MM.1S (cell line): Measurements from ENCODE around the gene MCOLN2.
A peak's percentile ranks its signal among the peaks of the same experiment; 100 is the strongest.
"Not testable (repeated sequence)": the region's sequence is repeated elsewhere in the genome, so short reads cannot be mapped to it uniquely, and the experiment has no call there.

ENCODE experiments used
- DNase-seq: peaks from one replicate; pipeline ENCODE4 v3.0.0-alpha.2; 2015
- H2AFZ ChIP-seq: fragments of 300-600 bp; sonication (generic); 2 replicates; pipeline ENCODE4 v1.6.0; 2016; ENCODE audit warnings: antibody characterized with exemption, low read length
- H3F3A ChIP-seq: fragments of 300-600 bp; sonication (generic); 2 replicates; pipeline ENCODE4 v1.6.1; 2016; ENCODE audit warnings: mild to moderate bottlenecking, antibody characterized with exemption, low read length, moderate library complexity, mixed read lengths; ENCODE audit not compliant: insufficient read depth
- H3K27ac ChIP-seq: fragments of 300-600 bp; sonication (generic); 2 replicates; pipeline ENCODE4 v1.5.1; 2016; ENCODE audit warnings: mild to moderate bottlenecking, low read length
- H3K27me3 ChIP-seq: fragments of 300-600 bp; sonication (generic); replicated peaks from 2 replicates; pipeline ENCODE4 v1.6.0; 2016; ENCODE audit warnings: low read length; ENCODE audit not compliant: insufficient read depth
- H3K36me3 ChIP-seq: fragments of 300-600 bp; sonication (generic); replicated peaks from 2 replicates; pipeline ENCODE4 v1.6.1; 2016; ENCODE audit warnings: mild to moderate bottlenecking, low read length, mixed read lengths; ENCODE audit not compliant: insufficient read depth
- H3K4me1 ChIP-seq: fragments of 300-600 bp; sonication (generic); 2 replicates; pipeline ENCODE4 v1.6.1; 2016; ENCODE audit warnings: low read length, mixed read lengths
- H3K4me2 ChIP-seq: fragments of 300-600 bp; sonication (generic); 2 replicates; pipeline ENCODE4 v1.6.0; 2016; ENCODE audit warnings: low read depth, low read length
- H3K4me3 ChIP-seq: fragments of 300-600 bp; sonication (generic); 2 replicates; pipeline ENCODE4 v1.5.1; 2016; ENCODE audit warnings: low read length, mixed read lengths
- H3K79me2 ChIP-seq: fragments of 300-600 bp; sonication (generic); 2 replicates; pipeline ENCODE4 v1.6.1; 2016; ENCODE audit warnings: mixed run types, low read length, mixed read lengths
- H3K9ac ChIP-seq: fragments of 300-600 bp; sonication (generic); 2 replicates; pipeline ENCODE4 v1.6.1; 2016; ENCODE audit warnings: low read length, mixed read lengths
- H3K9me2 ChIP-seq: fragments of 300-600 bp; sonication (generic); replicated peaks from 2 replicates; pipeline ENCODE4 v1.6.1; 2016; ENCODE audit warnings: mild to moderate bottlenecking, low read length, mixed read lengths; ENCODE audit not compliant: insufficient read depth
- H3K9me3 ChIP-seq: fragments of 300-600 bp; sonication (generic); replicated peaks from 2 replicates; pipeline ENCODE4 v1.6.1; 2016; ENCODE audit warnings: mild to moderate bottlenecking, low read length, mixed read lengths; ENCODE audit not compliant: insufficient read depth
- H4K20me1 ChIP-seq: fragments of 300-600 bp; sonication (generic); 2 replicates; pipeline ENCODE4 v1.6.1; 2016; ENCODE audit warnings: mild to moderate bottlenecking, low read length, moderate library complexity, mixed read lengths; ENCODE audit not compliant: insufficient read depth
- EZH2 ChIP-seq: fragments of 300-600 bp; sonication (generic); optimal IDR thresholded peaks from 2 replicates; pipeline ENCODE3; 2017; ENCODE audit warnings: low read depth, mild to moderate bottlenecking, antibody characterized with exemption, low read length, mixed read lengths
- EZH2phosphoT487 ChIP-seq: fragments of 300-600 bp; sonication (generic); IDR thresholded peaks from 2 replicates; pipeline ENCODE4 v1.6.1; 2018; ENCODE audit warnings: antibody characterized with exemption, low read length
- TF ChIP-seq, protein P1 (sequence below): fragments of 300-600 bp; sonication (generic); IDR thresholded peaks from 2 replicates; pipeline ENCODE4 v1.5.1; 2016; ENCODE audit warnings: antibody characterized with exemption, low read length, mixed read lengths

MCOLN2 gene

DNA sequence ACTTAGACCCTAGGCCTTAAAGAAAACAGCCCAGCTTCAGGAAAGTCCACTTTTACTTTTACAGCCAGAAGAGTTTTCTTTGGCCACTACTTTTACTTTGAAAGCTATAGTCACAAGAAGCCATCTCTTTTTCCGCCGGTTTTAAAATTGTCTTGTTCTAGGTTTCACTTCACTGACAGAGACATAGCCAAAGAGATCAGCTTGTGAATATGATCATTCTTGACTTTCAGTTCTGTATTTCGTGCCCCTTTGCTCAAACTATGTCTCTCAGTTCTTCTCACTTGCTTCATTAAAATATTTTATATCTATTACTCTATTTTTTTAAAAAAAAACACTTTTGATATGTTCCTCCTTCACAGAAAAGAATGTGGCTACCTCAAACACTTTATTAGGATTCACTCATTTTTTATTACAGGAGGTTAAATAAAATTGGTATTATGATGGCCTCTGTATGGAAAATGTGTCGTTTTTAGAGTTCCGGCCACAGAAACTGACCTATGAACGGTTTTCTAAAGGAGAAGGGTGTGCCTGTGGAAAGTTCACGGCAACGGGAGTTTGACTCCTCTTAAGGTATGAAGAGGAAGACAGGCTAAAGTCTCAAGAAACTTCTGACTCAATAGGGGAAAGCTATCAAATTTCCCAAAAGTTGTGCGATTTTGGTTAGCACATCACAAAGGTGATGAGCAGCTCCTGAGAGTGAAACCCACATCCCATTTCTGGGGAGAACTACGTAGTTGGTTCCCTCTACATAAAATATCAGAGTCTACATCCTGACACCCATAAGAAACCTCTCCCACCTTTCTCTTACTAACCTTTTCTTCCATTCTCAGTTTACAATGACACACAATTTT is 1.2 kb downstream of the MCOLN2 start:
- Histone ChIP-seq H3K4me3 (peak overlapping the region; percentile 54; the same call in 1 of the 2 replicates), H3K4me1 (no peaks in the 10 kb centered on the region), H3K79me2 (no peaks in the 10 kb centered on the region), H3K9me2 (no peaks in the 10 kb centered on the region), H3K36me3 (no peaks in the 10 kb centered on the region), H3K9me3 (no peaks in the 10 kb centered on the region), H3K27me3 (peaks cover 14% of the 10 kb centered on the region), H3K4me2 (peak overlapping the region; percentile 82), H4K20me1 (no peaks in the 10 kb centered on the region), H2AFZ (no peak overlapping the region), H3K27ac (no peak overlapping the region), H3K9ac (no peak overlapping the region), H3F3A (0 out of 2 replicates have a peak, but pooled peaks cover 7% of the 10 kb centered on the region)
- peak; percentile 37 for DNase-seq
- TF ChIP-seq EZH2 (no peak), EZH2phosphoT487 (no peak)
- TF ChIP-seq, protein P1, sequence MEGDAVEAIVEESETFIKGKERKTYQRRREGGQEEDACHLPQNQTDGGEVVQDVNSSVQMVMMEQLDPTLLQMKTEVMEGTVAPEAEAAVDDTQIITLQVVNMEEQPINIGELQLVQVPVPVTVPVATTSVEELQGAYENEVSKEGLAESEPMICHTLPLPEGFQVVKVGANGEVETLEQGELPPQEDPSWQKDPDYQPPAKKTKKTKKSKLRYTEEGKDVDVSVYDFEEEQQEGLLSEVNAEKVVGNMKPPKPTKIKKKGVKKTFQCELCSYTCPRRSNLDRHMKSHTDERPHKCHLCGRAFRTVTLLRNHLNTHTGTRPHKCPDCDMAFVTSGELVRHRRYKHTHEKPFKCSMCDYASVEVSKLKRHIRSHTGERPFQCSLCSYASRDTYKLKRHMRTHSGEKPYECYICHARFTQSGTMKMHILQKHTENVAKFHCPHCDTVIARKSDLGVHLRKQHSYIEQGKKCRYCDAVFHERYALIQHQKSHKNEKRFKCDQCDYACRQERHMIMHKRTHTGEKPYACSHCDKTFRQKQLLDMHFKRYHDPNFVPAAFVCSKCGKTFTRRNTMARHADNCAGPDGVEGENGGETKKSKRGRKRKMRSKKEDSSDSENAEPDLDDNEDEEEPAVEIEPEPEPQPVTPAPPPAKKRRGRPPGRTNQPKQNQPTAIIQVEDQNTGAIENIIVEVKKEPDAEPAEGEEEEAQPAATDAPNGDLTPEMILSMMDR: no peak

GRCh38 chr1:84991097-84991920 is 5.6 kb downstream of the MCOLN2 start:
- no peaks in the 10 kb centered on the region for H3K4me1 ChIP-seq
- H3K27me3 ChIP-seq: peaks cover 6% of the 10 kb centered on the region; the same call in 1 of the 2 replicates
- no peak overlapping the region for H3K4me3 ChIP-seq
- H3K4me2 ChIP-seq: no peak overlapping the region
- H3K9me2 ChIP-seq: no peaks in the 10 kb centered on the region
- H4K20me1 ChIP-seq: no peaks in the 10 kb centered on the region
- H3K9me3 ChIP-seq: no peaks in the 10 kb centered on the region
- TF ChIP-seq EZH2 (no peak), EZH2phosphoT487 (no peak)
- TF ChIP-seq, protein P1: no peak
- H3K79me2 ChIP-seq: no peaks in the 10 kb centered on the region
- no peak overlapping the region for H3K9ac ChIP-seq
- H2AFZ ChIP-seq: no peak overlapping the region
- DNase-seq: no peak
- H3F3A ChIP-seq: 0 out of 2 replicates have a peak, but pooled peaks cover 7% of the 10 kb centered on the region
- no peak overlapping the region for H3K27ac ChIP-seq
- no peaks in the 10 kb centered on the region for H3K36me3 ChIP-seq

DNA sequence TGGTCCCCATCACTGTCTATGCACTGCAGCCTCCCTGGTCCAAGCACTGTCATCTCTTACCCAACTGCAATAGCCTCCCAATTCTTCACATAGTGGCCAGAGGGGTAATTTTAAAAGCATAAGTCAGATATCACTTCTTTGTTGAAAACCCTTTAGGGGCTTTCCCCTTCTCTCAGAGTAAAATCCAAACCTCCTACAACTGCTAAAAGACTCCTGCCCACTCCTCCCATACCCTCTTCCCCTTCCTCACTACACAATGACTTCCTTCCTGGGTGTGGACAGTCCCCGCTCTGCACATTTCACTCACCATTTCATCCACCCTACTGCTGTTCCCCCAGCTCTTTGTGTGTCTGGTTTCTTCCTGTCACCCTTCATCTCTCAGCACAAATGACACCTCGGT is 8.3 kb downstream of the MCOLN2 start:
- Histone ChIP-seq H3K36me3 (no peaks in the 10 kb centered on the region), H3K27ac (no peak overlapping the region), H3K27me3 (no peaks in the 10 kb centered on the region; the same call in 1 of the 2 replicates), H3F3A (no peaks in the 10 kb centered on the region), H3K9ac (no peak overlapping the region), H3K4me1 (no peaks in the 10 kb centered on the region), H3K79me2 (no peaks in the 10 kb centered on the region), H4K20me1 (no peaks in the 10 kb centered on the region), H3K9me3 (no peaks in the 10 kb centered on the region), H3K9me2 (no peaks in the 10 kb centered on the region), H3K4me3 (no peak overlapping the region), H2AFZ (no peak overlapping the region), H3K4me2 (no peak overlapping the region)
- TF ChIP-seq EZH2 (no peak), EZH2phosphoT487 (no peak)
- TF ChIP-seq, protein P1: no peak
- no peak for DNase-seq

DNA sequence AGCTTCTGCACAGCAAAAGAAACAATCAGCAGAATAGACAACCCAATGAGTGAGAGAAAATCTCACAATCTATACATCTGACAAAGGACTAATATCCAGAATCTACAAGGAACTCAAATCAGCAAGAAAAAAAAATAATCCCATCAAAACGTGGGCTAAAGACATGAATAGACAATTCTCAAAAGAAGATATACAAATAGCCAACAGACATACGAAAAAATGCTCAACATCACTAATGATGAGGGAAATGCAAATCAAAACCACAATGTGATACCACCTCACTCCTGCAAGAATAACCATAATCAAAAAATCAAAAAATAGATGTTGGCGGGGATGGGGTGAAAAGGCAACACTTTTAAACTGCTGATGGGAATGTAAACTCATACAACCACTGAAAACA is 10.4 kb downstream of the MCOLN2 start:
- not testable (repeated sequence) for DNase-seq, H4K20me1 ChIP-seq, H3K27me3 ChIP-seq, H3K36me3 ChIP-seq, H3K27ac ChIP-seq, H3K9me2 ChIP-seq, H3F3A ChIP-seq, H3K4me3 ChIP-seq, H3K9ac ChIP-seq, H2AFZ ChIP-seq, H3K79me2 ChIP-seq, H3K4me1 ChIP-seq, H3K4me2 ChIP-seq, H3K9me3 ChIP-seq
